K562 (cell line): ENCODE measurements around the gene PPP1R13L. TPM values are rescaled to one million over a fixed set of nuclear protein-coding genes. Genes with fewer than 3 reads are reported as not detected.

Experiments
- HDAC6 ChIP-seq: IDR thresholded peaks from 2 replicates; pipeline ENCODE4 v1.6.1; 2012; ENCODE audit warnings: low read depth, mild to moderate bottlenecking, control low read depth, inconsistent platforms, low read length, moderate library complexity
- KHSRP ChIP-seq: fragments of 450-650 bp; IDR thresholded peaks from 2 replicates; pipeline ENCODE4 v1.6.1; 2017
- RERE ChIP-seq: sonication (generic); formaldehyde crosslinking; IDR thresholded peaks from 2 replicates; pipeline ENCODE4 v1.8.0; 2023; ENCODE audit warnings: missing genetic modification reagents, mild to moderate bottlenecking, borderline replicate concordance
- SIRT6 ChIP-seq: IDR thresholded peaks from one replicate; pipeline ENCODE4 v1.6.1; 2012; ENCODE audit warnings: low read depth, mild to moderate bottlenecking, control low read depth, inconsistent platforms, low read length, moderate library complexity
- polyA plus RNA-seq, 8 experiments: library from polyadenylated mRNA; depleted of rRNA in 4 of 8; stranded (reverse) in 5 of 8; unstranded in 3 of 8; fragments of >200 nt; fragmentation: Nextera tagmentation in 2 of 8; fragmentation: Illumina TruSeq in 1 of 8; extraction: Ambion mirVana in 2 of 8; extraction: Trizol in 1 of 8; gene quantifications; 2 replicates each; pipeline versions ENCODE4 v1.2.1 to v1.2.3, GENCODE V29; 2011 to 2014; ENCODE audit warnings: inconsistent platforms in 1 of 8, missing spikeins in 1 of 8
- total RNA-seq, 7 experiments: library from RNA; depleted of rRNA in 6 of 7; stranded (reverse); fragments of >200 nt in 6 of 7; fragmentation: Illumina TruSeq in 2 of 7; extraction: Trizol in 2 of 7; gene quantifications; 2 replicates each; pipeline versions ENCODE4 v1.2.1 to v1.2.3, GENCODE V29; 2011 to 2021; ENCODE audit warnings: low replicate concordance in 1 of 7
- TF ChIP-seq, protein P1 (sequence below): fragments of 250-450 bp; sonication (Bioruptor Pico); IDR thresholded peaks from 2 replicates; pipeline ENCODE4 v1.8.0; 2021; ENCODE audit warnings: mild to moderate bottlenecking, moderate library complexity
- TF ChIP-seq, protein P2 (sequence below), 2 experiments: fragments of 450-650 bp in 1 of 2; sonication (generic) in 1 of 2; formaldehyde crosslinking in 1 of 2; IDR thresholded peaks in 1 of 2; conservative IDR thresholded peaks in 1 of 2; 2 replicates each; pipeline versions ENCODE4 v1.6.1 to v1.8.1; 2016 to 2023; ENCODE audit warnings: mild to moderate bottlenecking in 2 of 2, moderate library complexity in 2 of 2, inconsistent platforms in 1 of 2, missing genetic modification reagents in 1 of 2

PPP1R13L gene
- total and polyA plus RNA-seq, 9 of the 15 experiments (the other 6 are each of a cell fraction or from before 2014, with no cell fraction given): 0.32 to 6.7 (median 2.0) TPM

DNA sequence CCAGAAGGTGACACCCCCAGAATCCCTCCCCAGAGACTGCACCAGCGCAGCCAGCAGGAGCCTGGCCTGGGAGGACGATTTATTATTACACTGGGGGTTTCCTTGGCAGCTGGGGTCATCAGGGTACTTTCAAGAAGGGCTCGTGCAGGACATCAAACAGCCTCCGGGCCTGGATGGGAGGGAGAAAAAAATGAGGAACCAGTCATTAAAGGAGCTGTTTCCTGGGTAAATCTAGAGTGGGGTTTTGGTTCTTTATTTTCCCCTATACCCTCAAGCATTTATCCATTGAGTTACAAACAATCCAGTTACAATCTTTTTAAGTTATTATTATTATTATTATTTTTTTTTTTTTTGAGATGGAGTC, 4.7 kb upstream of the PPP1R13L start (continued):
- TF ChIP-seq, protein P1, sequence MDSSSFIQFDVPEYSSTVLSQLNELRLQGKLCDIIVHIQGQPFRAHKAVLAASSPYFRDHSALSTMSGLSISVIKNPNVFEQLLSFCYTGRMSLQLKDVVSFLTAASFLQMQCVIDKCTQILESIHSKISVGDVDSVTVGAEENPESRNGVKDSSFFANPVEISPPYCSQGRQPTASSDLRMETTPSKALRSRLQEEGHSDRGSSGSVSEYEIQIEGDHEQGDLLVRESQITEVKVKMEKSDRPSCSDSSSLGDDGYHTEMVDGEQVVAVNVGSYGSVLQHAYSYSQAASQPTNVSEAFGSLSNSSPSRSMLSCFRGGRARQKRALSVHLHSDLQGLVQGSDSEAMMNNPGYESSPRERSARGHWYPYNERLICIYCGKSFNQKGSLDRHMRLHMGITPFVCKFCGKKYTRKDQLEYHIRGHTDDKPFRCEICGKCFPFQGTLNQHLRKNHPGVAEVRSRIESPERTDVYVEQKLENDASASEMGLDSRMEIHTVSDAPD (CRISPR knock-in tag): no peak
- TF ChIP-seq, protein P2, sequence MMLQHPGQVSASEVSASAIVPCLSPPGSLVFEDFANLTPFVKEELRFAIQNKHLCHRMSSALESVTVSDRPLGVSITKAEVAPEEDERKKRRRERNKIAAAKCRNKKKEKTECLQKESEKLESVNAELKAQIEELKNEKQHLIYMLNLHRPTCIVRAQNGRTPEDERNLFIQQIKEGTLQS (IDR thresholded peaks at IDR 0.05): no peak
- TF ChIP-seq, protein P2 (CRISPR knock-in tag; conservative IDR thresholded peaks at IDR 0.05): no peak
- TF ChIP-seq HDAC6 (no peak), KHSRP (no peak), RERE (CRISPR knock-in tag) (no peak), SIRT6 (no peak)
